Left lung (tissue), 10 donors: Measurements from ENCODE around the gene CNPY1. TPM values are rescaled to one million over a fixed set of nuclear protein-coding genes. Genes with fewer than 3 reads are reported as not detected.

Experiments used
- ATAC-seq: fragments of 200-7000 bp; cut with Tn5 transposase; one replicate; pipeline ENCODE4 v1.9.1; 2020; ENCODE audit warnings: moderate library complexity
- DNase-seq, 4 donors: peaks; one replicate each; pipeline ENCODE4 v3.0.0-alpha.2; 2013 to 2020
- H3K27ac ChIP-seq, 2 donors: fragments of 200-600 bp; sonication (generic) in 1 of 2; one replicate each; pipeline versions ENCODE4 v1.5.0 to v1.8.0; 2020 to 2021
- H3K27me3 ChIP-seq, 2 donors: fragments of 200-600 bp; sonication (generic) in 1 of 2; one replicate each; pipeline versions ENCODE4 v1.5.0 to v1.8.0; 2020 to 2021
- H3K36me3 ChIP-seq, 2 donors: fragments of 200-600 bp; sonication (generic) in 1 of 2; one replicate each; pipeline versions ENCODE4 v1.5.0 to v1.8.0; 2020 to 2021
- H3K4me1 ChIP-seq, 2 donors: fragments of 200-600 bp; one replicate each; pipeline ENCODE4 v1.8.0; 2021
- H3K4me3 ChIP-seq, 2 donors: fragments of 200-600 bp; sonication (generic) in 1 of 2; one replicate each; pipeline versions ENCODE4 v1.5.0 to v1.8.0; 2020 to 2021; ENCODE audit warnings: mild to moderate bottlenecking in 1 of 2
- H3K9me3 ChIP-seq, 2 donors: fragments of 200-600 bp; sonication (generic) in 1 of 2; one replicate each; pipeline versions ENCODE4 v1.5.0 to v1.8.0; 2020 to 2021
- intact Hi-C, 2 donors: fragments of 100-400 bp; cut with DNase I; formaldehyde crosslinking; loops; one replicate each; pipeline versions ENCODE4 v1.11.2 to v1.14.2; 2022
- polyA plus RNA-seq, 6 donors: library from polyadenylated mRNA; unstranded; fragments of 120-200 nt; gene quantifications; one replicate each; pipeline ENCODE4 v1.2.1, GENCODE V29; 2013; ENCODE audit not compliant: insufficient read length in 6 of 6
- total RNA-seq, 2 donors: library from RNA; stranded (reverse); fragmentation: NEBNext Ultra II Directional; extraction: Animal tissue kit (Norgen Biotek cat#: 25700); gene quantifications; one replicate each; pipeline ENCODE4 v1.2.1, GENCODE V29; 2021
- TF ChIP-seq, protein P1 (sequence below), 2 donors: fragments of 200-600 bp; sonication (generic) in 1 of 2; IDR thresholded peaks; one replicate each; pipeline versions ENCODE4 v1.5.0 to v1.8.0; 2021; ENCODE audit warnings: antibody characterized with exemption in 2 of 2
- donor health status: DM: no; HTN: yes; CAD: no.
- donor health status: DM: no; HTN: no; CAD: no.

Gene CNPY1
- total and polyA plus RNA-seq, 8 donors = not detected

DNA sequence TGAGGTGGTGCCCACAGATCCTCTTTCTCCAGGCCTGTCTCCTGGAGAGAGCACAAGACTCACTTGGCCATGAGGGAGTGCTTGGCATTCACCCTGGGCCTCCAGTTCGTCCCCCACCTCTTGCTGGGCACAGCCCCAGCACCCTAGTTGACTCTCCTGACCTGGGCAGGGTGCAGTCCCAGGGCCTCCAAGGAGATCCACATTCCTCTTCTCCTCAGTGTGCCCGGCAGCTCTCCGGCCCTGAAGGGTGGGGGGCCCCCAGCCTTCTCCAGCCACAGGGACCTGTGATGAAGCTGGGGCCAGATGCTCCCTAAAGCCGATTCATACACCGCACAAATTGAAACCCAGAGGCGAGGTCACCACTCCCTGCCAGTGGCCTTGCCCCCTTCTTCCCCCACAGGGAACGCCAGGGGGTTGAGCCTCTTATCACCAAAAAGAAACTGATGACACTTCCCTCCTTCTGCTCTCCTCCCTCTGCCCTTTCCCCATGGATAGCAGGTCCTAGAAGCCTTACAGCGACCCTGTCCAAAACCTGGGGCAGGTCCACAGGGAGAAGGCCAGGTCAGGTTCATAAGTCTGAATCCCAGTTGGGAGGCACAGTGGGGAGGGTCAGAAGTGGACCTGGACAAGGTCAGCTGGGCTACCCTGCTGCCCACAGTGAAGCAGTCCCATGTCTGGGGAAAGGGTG lies 85.3 kb downstream of the CNPY1 start:
- intact Hi-C loops = no loop called here
- Histone ChIP-seq H3K27me3 (peaks cover 95 to 97% of the 10 kb centered on the region in 2 donors), H3K4me3 (no peak overlapping the region), H3K27ac (no peak overlapping the region), H3K36me3 (no peaks in the 10 kb centered on the region), H3K4me1 (peaks cover 10 to 31% of the 10 kb centered on the region in 2 donors), H3K9me3 (no peaks in the 10 kb centered on the region)
- TF ChIP-seq, protein P1, sequence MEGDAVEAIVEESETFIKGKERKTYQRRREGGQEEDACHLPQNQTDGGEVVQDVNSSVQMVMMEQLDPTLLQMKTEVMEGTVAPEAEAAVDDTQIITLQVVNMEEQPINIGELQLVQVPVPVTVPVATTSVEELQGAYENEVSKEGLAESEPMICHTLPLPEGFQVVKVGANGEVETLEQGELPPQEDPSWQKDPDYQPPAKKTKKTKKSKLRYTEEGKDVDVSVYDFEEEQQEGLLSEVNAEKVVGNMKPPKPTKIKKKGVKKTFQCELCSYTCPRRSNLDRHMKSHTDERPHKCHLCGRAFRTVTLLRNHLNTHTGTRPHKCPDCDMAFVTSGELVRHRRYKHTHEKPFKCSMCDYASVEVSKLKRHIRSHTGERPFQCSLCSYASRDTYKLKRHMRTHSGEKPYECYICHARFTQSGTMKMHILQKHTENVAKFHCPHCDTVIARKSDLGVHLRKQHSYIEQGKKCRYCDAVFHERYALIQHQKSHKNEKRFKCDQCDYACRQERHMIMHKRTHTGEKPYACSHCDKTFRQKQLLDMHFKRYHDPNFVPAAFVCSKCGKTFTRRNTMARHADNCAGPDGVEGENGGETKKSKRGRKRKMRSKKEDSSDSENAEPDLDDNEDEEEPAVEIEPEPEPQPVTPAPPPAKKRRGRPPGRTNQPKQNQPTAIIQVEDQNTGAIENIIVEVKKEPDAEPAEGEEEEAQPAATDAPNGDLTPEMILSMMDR (IDR thresholded peaks at IDR 0.05) = no peak
- DNase-seq (no peak), ATAC-seq (no peak)

DNA sequence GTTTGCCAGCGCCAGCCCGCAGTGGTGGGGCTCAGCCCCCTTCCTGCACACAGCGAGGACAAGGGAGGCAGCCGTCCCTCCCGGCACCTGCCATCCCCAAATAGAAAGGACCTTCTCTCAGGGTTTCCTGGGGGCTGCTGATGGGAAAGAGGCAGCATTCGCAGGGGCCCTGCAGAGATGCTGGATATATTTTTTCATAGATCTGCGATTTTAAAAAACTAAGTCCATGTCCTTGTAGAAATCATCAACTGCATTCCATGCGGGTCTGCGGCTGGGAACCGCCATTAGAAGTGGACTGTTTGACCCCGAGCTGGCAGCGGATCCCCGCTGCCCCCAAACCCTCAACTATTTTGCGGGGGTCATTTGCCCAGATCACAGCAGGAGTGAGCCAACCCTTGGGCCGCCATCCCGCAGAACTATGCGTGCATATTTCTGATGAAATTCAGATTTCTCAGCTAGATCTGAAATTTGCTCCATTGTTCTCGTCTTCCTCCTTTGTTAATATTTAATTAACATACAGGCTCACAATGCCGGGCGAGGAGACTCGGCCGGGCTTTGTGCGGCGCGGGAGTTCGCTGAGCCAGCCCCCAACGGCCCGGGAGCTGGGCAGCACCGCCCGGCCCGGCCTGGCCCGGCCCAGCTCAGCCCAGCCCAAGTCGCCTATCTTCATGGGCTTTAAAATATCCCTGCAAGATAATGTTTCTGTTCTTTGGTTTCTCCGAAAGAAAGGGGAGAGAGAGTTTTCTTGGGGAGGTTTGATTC lies 86.5 kb downstream of the CNPY1 start:
- intact Hi-C loops = no loop called here
- Histone ChIP-seq H3K9me3 (no peaks in the 10 kb centered on the region), H3K27me3 (peaks cover 95 to 97% of the 10 kb centered on the region in 2 donors), H3K4me3 (no peak overlapping the region), H3K4me1 (peaks cover 10 to 27% of the 10 kb centered on the region in 2 donors), H3K27ac (no peak overlapping the region), H3K36me3 (no peaks in the 10 kb centered on the region)
- ATAC-seq (no peak), DNase-seq (no peak)
- TF ChIP-seq, protein P1 (IDR thresholded peaks at IDR 0.05) = no peak

DNA sequence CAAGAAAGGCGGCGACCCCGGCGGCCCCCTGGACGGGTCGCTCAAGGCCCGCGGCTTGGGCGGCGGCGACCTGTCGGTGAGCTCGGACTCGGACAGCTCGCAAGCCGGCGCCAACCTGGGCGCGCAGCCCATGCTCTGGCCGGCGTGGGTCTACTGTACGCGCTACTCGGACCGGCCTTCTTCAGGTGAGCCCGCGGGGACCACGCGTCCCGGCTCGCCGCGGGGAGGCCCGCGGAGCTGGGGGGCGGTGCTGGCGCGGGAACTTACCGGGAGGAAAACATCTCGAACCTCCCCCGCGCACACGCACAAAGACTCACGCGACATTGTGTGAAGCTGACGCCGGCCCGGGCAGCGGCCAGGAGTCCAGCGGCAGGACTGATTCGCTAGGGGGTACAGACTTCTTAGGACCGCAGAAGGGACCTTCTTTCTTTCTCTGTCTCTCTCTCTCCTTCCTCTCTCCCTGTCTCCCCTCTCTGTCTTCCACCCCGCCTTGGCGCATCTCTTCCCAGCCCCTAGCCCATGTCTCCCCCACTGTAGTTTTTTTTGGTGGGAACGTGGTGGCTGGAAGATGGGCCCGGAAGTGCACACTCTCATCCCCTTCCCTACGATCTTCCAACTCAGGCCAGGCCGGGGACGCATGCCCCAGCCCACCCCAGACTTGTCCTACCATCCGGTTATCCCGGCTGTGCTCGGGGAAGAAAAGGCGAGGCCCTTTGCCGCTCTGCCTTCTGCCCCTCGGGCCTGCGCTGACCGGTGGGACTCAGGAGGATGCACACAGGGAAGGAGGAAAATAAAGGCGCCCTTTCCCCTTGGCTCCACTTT lies 87.3 kb downstream of the CNPY1 start:
- TF ChIP-seq, protein P1 (IDR thresholded peaks at IDR 0.05) = no peak
- DNase-seq = no peak
- peaks cover 10 to 31% of the 10 kb centered on the region in 2 donors for H3K4me1 ChIP-seq
- peaks cover 95 to 97% of the 10 kb centered on the region in 2 donors for H3K27me3 ChIP-seq
- no peak overlapping the region for H3K27ac ChIP-seq
- intact Hi-C loops = no loop called here
- H3K9me3 ChIP-seq = no peaks in the 10 kb centered on the region
- ATAC-seq = no peak
- peak overlapping the region in 1 of 2 donors; percentile 9 for H3K4me3 ChIP-seq
- H3K36me3 ChIP-seq = no peaks in the 10 kb centered on the region

DNA sequence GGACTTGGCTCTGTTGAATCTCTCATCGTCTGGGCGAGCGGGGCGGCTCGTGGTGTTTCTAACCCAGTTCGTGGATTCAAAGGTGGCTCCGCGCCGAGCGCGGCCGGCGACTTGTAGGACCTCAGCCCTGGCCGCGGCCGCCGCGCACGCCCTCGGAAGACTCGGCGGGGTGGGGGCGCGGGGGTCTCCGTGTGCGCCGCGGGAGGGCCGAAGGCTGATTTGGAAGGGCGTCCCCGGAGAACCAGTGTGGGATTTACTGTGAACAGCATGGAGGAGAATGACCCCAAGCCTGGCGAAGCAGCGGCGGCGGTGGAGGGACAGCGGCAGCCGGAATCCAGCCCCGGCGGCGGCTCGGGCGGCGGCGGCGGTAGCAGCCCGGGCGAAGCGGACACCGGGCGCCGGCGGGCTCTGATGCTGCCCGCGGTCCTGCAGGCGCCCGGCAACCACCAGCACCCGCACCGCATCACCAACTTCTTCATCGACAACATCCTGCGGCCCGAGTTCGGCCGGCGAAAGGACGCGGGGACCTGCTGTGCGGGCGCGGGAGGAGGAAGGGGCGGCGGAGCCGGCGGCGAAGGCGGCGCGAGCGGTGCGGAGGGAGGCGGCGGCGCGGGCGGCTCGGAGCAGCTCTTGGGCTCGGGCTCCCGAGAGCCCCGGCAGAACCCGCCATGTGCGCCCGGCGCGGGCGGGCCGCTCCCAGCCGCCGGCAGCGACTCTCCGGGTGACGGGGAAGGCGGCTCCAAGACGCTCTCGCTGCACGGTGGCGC lies 88.1 kb downstream of the CNPY1 start, which contains the start of gene EN2:
EN2 (plus strand) TSS at position 19 of the 767 bp plus-strand sequence; CDS start at position 268, 249 bp downstream.
- DNase-seq = peak in 1 of 4 donors; percentile 79
- H3K27me3 ChIP-seq = peaks cover 95 to 97% of the 10 kb centered on the region in 2 donors
- intact Hi-C loops = no loop called here
- H3K27ac ChIP-seq = no peak within 1 kb of the TSS
- ATAC-seq = no peak
- no peaks in the 10 kb centered on the region for H3K9me3 ChIP-seq
- TF ChIP-seq, protein P1 (IDR thresholded peaks at IDR 0.05) = no peak
- H3K4me3 ChIP-seq = peak within 1 kb of the TSS; percentile 27 to 43
- no peaks in the 10 kb centered on the region for H3K36me3 ChIP-seq
- H3K4me1 ChIP-seq = peaks cover 10 to 31% of the 10 kb centered on the region in 2 donors
